RWPE1 (cell line): ENCODE data around the gene TPX2.
A peak's percentile ranks its signal among the peaks of the same experiment; 100 is the strongest.
"Not testable (repeated sequence)": the region's sequence is repeated elsewhere in the genome, so short reads cannot be mapped to it uniquely, and the experiment has no call there.

Experiments used
- CTCF ChIA-PET: fragments of 350-600 bp; sonication (Branson Sonifier 250); formaldehyde crosslinking; extraction: SDS; loops from one replicate; lab custom pipeline; 2021; lab: Yijun Ruan, JAX
- POLR2A ChIA-PET: fragments of 400-600 bp; formaldehyde crosslinking; extraction: SDS; loops from one replicate; lab custom pipeline; 2020; ENCODE audit warnings: antibody characterized with exemption; ENCODE audit not compliant: low non-redundant PET; lab: Yijun Ruan, JAX
- DNase-seq: peaks from one replicate; pipeline ENCODE4 v3.0.0; 2012; ENCODE audit warnings: low spot score
- H3K27ac ChIP-seq: fragments of 450-650 bp; 2 replicates; pipeline ENCODE4 v1.5.1; 2017
- TF ChIP-seq, protein P1 (sequence below): fragments of 450-650 bp; conservative IDR thresholded peaks from 2 replicates; pipeline ENCODE4 v1.5.1; 2017; ENCODE audit warnings: low read depth, mild to moderate bottlenecking

TPX2 gene

DNA sequence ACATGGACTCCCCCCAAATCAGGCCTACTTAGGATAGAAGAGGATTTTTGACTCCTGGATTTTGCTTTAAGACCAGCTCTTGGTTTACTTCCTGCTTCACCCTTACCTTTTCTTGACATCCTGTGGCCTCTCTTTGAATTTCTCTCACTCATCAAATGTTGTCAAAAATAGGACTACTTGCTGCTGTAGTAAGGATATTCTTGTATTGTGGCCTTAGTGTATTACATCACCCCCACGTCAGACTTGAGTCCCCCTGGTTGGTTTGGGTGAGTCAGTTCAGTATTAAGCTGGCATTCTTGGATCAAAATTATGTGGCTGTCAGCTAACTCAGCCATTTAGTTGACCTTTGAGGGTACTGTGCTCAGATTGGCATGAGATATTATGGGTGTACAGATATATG is 1.1 kb downstream of the TPX2 start:
- ChIA-PET CTCF (interaction anchor here (0.8 to 2.0 kb wide), 5 partner anchors 9 to 106 kb away, joined by 3 to 9 read pairs (median 6); no protein-coding TSS in a partner anchor), POLR2A (no interaction called here)
- peak; percentile 84 for DNase-seq
- TF ChIP-seq, protein P1, sequence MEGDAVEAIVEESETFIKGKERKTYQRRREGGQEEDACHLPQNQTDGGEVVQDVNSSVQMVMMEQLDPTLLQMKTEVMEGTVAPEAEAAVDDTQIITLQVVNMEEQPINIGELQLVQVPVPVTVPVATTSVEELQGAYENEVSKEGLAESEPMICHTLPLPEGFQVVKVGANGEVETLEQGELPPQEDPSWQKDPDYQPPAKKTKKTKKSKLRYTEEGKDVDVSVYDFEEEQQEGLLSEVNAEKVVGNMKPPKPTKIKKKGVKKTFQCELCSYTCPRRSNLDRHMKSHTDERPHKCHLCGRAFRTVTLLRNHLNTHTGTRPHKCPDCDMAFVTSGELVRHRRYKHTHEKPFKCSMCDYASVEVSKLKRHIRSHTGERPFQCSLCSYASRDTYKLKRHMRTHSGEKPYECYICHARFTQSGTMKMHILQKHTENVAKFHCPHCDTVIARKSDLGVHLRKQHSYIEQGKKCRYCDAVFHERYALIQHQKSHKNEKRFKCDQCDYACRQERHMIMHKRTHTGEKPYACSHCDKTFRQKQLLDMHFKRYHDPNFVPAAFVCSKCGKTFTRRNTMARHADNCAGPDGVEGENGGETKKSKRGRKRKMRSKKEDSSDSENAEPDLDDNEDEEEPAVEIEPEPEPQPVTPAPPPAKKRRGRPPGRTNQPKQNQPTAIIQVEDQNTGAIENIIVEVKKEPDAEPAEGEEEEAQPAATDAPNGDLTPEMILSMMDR, result no peak
- H3K27ac ChIP-seq, result no peak overlapping the region

DNA sequence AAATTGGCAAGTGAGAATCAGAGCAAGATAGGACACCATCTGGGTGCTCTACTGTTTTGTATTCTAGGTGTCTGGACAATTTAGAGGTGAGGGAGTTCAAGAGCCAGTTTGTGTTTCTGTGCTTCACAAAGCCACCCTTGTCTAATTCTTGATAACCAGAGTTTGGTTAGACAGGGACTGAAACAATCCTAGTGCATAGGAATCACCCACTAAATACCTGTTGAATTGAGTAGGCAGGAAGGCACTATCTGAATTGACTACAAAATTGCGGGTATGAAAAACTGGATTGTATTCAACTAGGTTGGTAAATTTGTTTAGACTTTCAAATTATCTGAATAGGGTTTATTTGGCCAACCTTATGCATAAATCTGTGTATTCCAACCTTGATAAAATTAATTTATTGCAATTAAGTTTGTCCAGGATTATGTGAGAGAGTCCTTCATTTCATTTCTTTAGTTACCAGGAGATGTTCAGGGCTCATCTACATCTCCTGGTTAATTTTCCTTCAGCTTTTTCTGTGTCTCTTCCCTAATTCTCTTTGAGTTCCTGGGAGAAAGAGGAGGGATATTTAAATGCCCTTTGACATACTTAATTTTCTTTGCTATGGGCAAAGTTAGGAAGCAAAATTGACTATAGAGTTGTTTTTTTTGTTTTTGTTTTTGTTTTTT is 1.7 kb downstream of the TPX2 start:
- CTCF ChIA-PET, result interaction anchor here (0.5 to 2.0 kb wide), 6 partner anchors 9 to 107 kb away, joined by 3 to 9 read pairs (median 6); no protein-coding TSS in a partner anchor
- no peak overlapping the region for H3K27ac ChIP-seq
- POLR2A ChIA-PET, result no interaction called here

DNA sequence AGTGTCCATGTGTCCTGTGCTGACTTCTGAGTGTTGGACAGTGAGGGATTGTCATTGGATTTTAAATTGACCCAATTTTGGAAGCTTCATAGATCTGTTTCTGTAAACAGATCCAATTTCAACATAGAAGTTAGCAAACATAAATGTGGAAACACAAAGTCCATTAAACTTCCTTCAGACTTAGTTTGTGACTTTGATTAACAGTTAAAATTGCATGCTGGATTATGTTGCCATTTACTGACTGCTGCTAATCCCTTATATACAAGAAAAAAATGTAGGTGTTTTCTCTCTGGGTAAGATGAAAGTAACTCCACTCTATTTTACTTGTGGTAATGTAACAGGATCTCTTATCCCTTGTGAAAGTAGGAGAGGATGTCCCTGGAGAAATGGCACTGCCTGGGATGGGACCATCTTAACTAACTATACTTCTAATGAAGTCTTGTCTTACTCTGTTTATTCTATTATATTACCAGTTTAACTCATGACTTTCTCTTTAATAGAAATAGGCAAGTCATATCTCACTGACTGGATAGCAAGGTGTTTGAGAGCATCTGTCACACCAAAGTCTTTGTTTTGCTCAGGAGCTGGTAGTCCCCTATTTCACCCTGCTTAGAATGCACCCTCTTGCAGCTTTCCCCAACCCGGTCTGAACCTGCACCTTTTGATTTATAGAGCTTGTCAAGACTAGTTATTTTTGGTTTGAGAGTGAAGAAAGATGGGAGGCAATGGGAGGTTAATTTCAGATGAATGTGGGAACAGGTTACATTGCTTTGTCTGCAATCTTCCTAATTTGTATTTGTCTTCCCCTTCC is 7.2 kb downstream of the TPX2 start:
- DNase-seq, result no peak
- TF ChIP-seq, protein P1, result no peak
- POLR2A ChIA-PET, result no interaction called here
- CTCF ChIA-PET, result no interaction called here
- no peak overlapping the region for H3K27ac ChIP-seq

More for the DNA sequence above, 1.7 kb downstream of the TPX2 start:
- TF ChIP-seq, protein P1, result no peak
- DNase-seq, result no peak

DNA sequence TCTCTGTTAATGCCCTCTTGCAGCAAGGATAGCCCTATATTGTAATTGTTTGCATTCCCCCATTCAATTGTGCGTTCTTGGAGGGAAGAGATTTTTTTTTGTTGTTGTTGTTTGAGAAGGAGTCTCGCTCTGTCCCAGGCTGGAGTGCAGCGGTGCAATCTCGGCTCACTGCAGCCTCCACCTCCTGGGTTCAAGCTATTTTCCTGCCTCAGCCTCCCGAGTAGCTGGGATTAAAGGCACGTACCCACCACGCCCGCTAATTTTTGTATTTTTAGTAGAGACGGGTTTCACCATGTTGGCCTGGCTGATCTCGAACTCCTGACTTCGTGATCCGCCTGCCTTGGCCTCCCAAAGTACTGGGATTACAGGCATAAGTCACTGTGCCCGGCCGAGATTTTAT is 7.9 kb downstream of the TPX2 start:
- CTCF ChIA-PET, DNase-seq: not testable (repeated sequence)
- H3K27ac ChIP-seq, result peak overlapping the region; percentile 31
- POLR2A ChIA-PET, result interaction anchor here (0.7 kb wide), 2 partner anchors 140 to 151 kb away, joined by 5 to 13 read pairs; no protein-coding TSS in a partner anchor

DNA sequence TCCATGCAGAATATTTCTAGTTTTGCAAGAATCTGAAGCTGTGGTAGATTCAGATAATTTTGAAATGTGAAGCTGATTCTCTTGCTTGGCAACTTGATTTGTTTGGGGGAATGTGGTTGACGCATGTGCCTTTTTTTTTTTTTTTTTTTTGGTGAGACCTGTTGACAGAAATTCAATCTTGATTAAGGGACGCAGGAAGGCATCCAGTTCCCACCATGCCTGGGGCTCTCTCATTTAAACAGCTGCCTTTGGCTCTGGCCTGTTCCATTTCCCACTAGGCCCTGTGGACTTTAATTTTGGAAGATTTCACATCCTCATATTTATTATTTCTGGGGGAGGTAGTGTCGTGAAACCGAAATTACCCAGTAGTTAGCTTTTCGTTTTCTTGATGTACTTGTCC is 8.6 kb downstream of the TPX2 start:
- no peak for DNase-seq
- ChIA-PET CTCF (interaction anchor here (0.6 kb wide), 2 partner anchors 114 to 135 kb away, joined by 3 to 9 read pairs; no protein-coding TSS in a partner anchor), POLR2A (interaction anchor here (0.7 kb wide), 2 partner anchors 140 to 152 kb away, joined by 5 to 13 read pairs; no protein-coding TSS in a partner anchor)
- TF ChIP-seq, protein P1, result no peak
- no peak overlapping the region for H3K27ac ChIP-seq

DNA sequence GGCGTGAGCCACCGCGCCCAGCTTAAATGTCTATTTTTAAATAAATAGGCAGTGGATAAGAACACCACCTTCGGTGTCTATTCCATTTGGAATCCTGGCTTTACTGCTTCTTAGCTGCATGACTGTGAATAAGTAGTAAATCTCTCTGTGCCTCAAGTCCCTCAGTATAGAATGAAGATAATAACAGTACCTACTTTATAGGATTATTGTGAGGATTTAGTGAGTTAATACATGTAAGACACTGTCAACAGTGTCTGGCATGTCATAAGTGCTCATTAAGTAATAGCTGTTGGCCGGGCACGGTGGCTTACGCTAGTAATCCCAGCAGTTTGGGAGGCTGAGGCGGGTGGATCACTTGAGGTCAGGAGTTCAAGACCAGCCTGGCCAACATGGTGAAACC is 10.1 kb downstream of the TPX2 start:
- ChIA-PET POLR2A (no interaction called here), CTCF (no interaction called here)
- TF ChIP-seq, protein P1, result no peak
- DNase-seq, result no peak
- no peak overlapping the region for H3K27ac ChIP-seq
